HL-60/S4 (cell line): ENCODE measurements around the gene ELAPOR2.
"Not testable (repeated sequence)": the region's sequence is repeated elsewhere in the genome, so short reads cannot be mapped to it uniquely, and the experiment has no call there.

ENCODE experiments used
- in situ Hi-C: fragments of 300-500 bp; cut with MboI; formaldehyde crosslinking; loops from 2 replicates; pipeline ENCODE4 v1.14.3; 2022; ENCODE audit warnings: low sequenced_read_pairs

ELAPOR2 gene

DNA sequence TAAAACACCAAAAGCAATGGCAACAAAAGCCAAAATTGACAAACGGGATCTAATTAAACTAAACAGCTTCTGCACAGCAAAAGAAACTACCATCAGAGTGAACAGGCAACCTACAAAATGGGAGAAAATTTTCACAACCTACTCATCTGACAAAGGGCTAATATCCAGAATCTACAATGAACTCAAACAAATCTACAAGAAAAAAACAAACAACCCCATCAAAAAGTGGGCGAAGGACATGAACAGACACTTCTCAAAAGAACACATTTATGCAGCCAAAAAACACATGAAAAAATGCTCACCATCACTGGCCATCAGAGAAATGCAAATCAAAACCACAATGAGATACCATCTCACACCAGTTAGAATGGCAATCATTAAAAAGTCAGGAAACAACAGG lies 14.7 kb downstream of the ELAPOR2 start:
- in situ Hi-C loops: not testable (repeated sequence)

DNA sequence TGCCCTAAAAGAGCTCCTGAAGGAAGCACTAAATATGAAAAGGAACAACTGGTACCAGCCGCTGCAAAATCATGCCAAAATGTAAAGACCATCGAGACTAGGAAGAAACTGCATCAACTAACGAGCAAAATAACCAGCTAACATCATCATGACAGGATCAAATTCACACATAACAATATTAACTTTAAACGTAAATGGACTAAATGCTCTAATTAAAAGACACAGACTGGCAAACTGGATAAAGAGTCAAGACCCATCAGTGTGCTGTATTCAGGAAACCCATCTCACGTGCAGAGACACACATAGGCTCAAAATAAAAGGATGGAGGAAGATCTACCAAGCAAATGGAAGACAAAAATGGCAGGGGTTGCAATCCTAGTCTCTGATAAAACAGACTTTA lies 17.9 kb downstream of the ELAPOR2 start:
- in situ Hi-C loops: not testable (repeated sequence)

DNA sequence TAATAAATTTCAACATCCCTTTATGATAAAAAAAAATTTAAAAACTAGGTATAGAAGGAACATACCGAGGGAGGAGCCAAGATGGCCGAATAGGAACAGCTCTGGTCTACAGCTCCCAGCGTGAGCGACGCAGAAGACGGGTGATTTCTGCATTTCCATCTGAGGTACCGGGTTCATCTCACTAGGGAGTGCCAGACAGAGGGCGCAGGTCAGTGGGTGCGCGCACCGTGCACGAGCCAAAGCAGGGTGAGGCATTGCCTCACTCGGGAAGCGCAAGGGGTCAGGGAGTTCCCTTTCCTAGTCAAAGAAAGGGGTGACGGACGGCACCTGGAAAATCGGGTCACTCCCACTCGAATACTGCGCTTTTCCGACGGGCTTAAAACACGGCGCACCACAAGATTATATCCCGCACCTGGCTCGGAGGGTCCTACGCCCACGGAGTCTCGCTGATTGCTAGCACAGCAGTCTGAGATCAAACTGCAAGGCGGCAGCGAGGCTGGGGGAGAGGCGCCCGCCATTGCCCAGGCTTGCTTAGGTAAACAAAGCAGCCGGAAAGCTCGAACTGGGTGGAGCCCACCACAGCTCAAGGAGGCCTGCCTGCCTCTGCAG lies 19.7 kb downstream of the ELAPOR2 start:
- in situ Hi-C loops: not testable (repeated sequence)

DNA sequence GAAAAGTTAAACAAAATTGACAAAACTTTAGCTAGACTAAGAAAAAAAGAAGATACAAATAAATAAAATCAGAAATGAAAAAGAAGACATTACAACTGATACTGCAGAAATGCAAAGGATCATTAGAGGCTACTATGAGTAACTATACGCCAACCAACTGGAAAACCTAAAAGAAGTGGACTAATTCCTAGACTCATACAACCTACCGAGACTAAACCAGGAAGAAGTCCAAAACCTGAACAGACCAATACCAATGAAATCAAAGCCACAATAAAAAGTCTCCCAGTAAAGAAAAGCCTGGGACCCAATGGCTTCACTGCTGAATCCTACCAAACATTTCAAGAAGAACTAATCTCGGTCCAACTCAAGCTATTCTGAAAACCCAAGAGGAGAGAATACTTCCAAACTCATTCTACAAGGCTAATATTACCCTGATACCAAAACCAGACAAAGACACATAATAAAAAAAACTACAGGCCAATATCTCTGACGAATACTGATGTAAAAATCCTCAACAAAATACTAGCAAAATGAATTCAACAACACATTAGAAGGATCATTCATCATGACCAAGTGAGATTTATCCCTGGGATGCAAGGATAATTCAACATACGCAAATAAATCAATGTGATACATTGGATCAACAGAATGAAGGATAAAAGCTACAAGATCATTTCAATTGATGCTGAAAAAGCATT lies 20.3 kb downstream of the ELAPOR2 start:
- in situ Hi-C loops: no loop called here

DNA sequence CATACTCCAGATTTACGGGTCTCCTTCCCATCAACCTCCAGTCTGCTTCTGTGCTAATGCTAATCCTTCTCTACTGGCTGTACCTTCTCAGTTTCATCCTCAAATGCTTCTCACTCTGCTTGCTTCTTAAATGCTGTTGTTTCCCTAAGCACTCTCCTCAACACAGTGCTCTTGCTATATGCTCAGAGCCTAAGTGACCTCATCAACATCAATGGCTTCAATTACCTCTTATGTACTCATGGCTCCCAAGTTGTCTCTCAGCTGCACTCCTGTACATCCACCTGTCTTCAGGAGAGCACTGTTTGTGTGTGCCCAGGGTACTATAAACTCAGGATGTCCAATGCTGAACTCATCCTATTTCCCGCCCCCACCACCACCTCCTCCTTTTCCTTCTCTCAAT lies 22.5 kb downstream of the ELAPOR2 start:
- in situ Hi-C loops: no loop called here

DNA sequence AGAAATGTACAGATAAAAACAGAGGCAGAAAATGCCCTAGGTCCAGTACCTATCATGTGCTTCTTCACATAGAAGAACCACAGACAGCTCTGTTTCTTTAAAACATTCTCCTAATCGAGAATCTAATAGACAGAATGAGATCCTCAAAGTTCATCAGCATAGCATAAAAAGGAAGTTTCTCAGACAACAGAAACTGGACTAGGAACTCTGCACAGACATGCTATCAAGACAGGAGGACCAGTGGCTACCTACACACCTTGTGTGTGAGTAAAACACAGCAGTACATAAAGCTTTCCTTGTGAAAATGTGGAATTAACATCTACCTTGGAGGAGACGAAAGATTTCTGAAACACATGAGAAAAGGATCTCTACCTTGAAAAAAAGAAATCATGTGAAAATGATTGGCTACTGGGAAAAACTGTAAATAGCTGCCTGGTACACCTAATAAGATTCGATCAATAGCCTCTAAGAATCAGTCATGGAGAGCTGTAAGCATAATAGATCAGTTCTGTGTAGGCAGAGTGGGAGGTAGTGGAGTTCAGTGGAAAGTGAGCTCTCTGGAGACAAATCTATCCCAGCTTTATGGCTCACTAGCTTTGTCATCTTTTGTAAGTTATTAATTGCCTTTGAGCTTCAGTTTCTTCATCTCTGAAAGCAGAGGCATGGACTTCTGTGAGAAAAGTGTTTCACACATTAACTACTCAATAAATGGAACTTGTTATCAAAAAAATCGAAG lies 26.7 kb downstream of the ELAPOR2 start:
- in situ Hi-C loops: no loop called here

DNA sequence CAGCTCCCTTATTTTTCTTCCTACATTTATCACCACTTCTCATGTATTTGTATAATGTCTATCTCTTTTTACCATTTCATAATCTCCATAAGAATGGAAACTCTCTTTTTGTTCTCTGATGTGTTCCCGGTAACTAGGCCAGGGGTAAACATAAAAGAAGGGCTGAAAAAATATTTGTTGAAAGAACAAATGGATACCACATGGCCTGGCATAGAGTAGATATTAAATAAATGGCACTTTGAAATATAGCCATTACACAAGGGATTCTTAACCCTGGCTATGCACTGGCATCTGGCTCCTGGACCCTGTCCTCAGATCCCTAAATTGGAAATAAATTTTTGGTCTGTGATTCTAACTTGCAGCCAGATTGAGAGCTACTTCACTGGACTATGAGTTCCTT lies 30.4 kb downstream of the ELAPOR2 start:
- in situ Hi-C loops: no loop called here

DNA sequence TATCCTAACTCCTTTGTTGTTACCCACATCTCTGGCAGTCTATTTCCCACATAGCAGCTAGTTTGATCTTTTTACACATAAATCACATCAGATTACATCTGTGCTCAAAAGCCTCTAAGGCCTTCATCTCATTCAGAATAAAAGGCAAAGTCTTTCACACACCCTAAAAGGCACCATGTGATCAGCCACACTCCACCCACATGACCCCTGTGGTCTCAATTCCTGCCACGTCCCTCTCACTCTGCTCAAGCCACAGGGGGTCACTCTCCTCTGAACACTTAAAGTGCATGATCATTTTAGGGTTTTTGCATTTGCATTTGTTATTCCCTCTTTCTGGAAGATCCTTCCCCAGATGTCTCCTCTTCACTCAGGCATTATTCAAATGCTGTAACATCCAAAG lies 30.8 kb downstream of the ELAPOR2 start:
- in situ Hi-C loops: no loop called here

DNA sequence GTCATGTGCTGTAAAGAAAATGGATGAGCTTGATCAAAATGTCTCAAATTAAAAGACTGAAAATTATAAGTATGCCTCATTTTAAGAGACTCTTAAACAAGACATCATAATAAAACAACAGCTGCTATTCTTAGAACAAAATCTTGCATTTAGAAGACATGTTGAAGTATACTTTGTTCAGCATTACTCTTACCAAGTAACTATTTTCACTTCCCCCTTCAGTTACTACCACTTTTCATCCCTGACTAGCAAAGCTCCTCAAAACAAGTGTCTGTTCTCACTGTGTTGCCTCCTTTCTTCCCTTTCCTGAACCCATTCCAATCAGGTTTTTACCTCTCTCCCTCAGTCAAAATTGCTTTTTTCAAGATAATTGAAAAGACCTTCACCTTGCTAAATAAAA lies 31.6 kb downstream of the ELAPOR2 start:
- in situ Hi-C loops: no loop called here

DNA sequence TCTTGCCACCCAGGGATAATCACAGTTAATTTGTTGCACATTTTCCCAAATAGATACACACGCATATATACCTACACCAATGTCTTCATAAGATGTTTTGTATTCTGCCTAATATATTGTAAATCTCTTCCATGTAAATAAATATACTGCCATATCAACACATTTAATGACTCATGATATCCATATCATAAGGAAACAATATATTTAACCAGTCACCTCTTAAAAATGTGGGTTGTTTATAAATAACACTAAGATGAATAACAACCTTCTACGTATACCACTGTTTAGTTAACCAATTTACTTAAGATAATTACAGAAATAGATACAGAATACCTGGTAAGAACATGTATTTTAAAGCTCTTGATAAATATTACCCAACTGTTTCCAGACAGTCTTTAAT lies 38.2 kb downstream of the ELAPOR2 start:
- in situ Hi-C loops: no loop called here

DNA sequence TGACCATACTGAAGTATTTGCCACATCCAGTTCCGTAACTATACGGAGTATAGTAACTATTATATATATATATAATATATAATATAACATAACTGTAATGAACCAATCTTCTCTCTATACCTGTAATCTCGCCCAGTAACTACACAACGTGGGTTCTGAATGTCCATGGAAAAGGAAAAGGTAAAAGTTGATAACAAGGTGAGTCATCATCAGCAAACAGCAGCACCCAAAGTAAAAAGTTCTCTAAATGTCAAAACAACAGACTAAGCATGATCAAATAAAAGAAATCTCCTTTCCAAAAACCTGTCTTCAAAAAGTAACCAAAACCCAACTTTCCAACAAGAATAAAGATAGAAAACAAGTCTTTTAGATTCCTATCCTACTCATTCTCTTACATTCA lies 42.8 kb downstream of the ELAPOR2 start:
- in situ Hi-C loops: no loop called here

DNA sequence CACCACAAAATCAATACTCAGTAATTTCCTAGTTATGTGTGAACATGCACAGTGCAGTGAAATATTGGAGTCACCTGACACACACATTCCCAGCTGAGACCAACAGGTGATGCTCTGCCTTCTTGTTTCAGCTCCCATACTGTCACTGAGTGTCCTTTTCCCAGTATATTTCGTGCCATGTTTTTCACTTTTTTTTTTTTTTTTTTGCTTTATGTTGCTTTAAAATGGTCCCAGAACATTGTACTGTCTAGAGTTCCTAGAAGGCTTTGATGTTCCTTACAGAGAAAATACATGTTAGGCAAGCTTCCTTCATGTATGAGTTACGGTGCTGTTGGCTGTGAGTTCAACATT lies 45.6 kb downstream of the ELAPOR2 start:
- in situ Hi-C loops: no loop called here

DNA sequence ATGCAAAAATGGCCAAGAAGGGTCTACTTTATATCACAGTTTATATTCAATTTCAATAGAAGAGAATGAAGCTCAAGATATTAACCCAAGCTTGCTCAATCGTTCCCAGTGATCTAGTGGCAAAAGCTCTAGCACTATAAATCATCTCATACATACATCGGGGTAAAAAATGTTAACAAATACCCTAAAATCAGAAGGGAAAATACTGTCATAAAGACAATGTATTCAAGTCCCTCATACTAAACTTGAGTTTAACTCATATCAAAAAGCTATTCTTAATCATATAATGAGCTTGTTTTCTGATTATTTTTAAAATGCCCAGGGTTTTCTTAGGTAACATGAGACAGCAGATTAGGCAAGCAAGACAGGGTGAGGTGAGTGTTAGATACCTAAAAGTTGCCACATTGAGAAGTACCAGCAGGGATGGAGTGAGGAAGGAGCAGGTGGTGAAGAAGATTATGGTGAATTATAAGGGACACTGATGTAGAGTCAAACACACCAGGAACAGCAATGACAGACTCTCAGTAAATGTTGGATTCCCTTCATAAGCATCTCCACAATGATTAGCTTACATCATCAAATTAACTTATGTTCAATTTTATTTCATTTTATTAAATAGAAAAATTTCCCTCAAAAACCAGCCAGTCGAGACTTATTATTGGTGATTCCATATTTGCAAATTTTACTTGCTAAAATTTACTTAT lies 46.2 kb downstream of the ELAPOR2 start:
- in situ Hi-C loops: no loop called here
